Nephron progenitor cell (in vitro differentiated cells): ENCODE data around the gene ZNF793.

Source experiments
- DNase-seq: peaks from one replicate; pipeline ENCODE4 v3.0.0; 2021
- H3K27ac Mint-ChIP-seq: 2 replicates; pipeline ENCODE4 v1.8.0; 2021; ENCODE audit warnings: mild to moderate bottlenecking, moderate library complexity, mixed read lengths
- H3K27me3 Mint-ChIP-seq: 2 replicates; pipeline ENCODE4 v1.8.0; 2021; ENCODE audit warnings: mild to moderate bottlenecking, low read depth, mixed read lengths; ENCODE audit not compliant: poor library complexity
- H3K36me3 Mint-ChIP-seq: 2 replicates; pipeline ENCODE4 v1.8.0; 2021; ENCODE audit warnings: low read depth, mixed read lengths
- H3K4me1 Mint-ChIP-seq: 2 replicates; pipeline ENCODE4 v1.8.0; 2021; ENCODE audit warnings: mixed read lengths
- H3K4me3 Mint-ChIP-seq: 2 replicates; pipeline ENCODE4 v1.8.0; 2021; ENCODE audit warnings: mild to moderate bottlenecking, moderate library complexity, mixed read lengths
- H3K9me3 Mint-ChIP-seq: 2 replicates; pipeline ENCODE4 v1.8.0; 2021; ENCODE audit warnings: mild to moderate bottlenecking, moderate library complexity, mixed read lengths
- CTCF ChIP-seq: fragments of 200-600 bp; sonication (generic); IDR thresholded peaks from 2 replicates; pipeline ENCODE4 v1.5.0; 2021; ENCODE audit warnings: antibody characterized with exemption

ZNF793 gene

DNA sequence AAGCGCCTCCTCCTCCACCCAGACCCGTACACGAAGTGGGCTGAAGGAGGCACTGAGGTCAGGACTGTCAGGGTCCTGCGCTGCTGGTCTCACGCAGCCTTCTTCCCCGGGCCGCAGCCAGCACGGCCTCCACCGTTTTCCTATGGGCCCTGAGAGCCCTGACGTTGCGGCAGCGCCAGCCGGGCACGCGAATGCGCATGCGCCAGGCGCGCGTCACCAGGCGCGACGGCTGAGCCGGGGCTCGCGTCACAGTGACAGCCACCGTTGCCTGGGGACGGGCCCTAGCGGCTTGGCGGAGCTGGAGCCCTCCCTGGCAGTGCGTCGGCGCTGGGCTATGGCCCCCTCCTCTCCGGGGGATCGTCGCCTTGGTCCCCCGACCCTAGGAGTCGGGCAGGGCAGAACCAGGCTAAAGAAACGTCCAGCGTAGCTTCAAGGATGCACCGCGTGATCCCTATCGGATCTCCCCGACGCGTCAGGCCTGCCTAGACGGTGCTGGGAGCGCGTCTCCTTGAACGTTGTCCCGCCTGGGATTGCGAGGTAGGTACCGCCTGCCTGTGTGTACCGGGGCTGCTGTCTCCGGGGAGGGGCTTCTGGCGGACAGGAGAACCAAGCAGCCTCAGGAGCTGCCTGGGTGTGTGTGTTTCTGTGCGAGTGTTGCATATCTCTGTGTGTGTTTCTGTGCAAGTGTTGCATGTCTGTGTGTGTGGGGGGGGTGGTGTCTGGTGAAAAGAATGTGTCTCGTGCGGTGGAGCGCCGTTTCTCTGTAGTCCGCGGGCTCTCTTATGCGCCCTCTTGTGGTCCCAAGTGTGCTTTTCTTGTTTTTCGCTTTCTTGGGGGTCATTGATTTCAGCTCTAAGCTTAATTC is 44.6 kb downstream of the ZNF793 start:
- H3K4me3 Mint-ChIP-seq, result no peak overlapping the region
- H3K4me1 Mint-ChIP-seq, result no peaks in the 10 kb centered on the region
- H3K36me3 Mint-ChIP-seq, result peaks cover 70% of the 10 kb centered on the region
- H3K27ac Mint-ChIP-seq, result no peak overlapping the region
- no peaks in the 10 kb centered on the region for H3K27me3 Mint-ChIP-seq
- no peak for DNase-seq
- no peak for TF ChIP-seq CTCF
- peaks cover 90% of the 10 kb centered on the region for H3K9me3 Mint-ChIP-seq

GRCh38 chr19:37563518-37563917 is 56.8 kb downstream of the ZNF793 start:
- Mint-ChIP-seq H3K27ac (no peak overlapping the region), H3K27me3 (peaks cover 2% of the 10 kb centered on the region), H3K4me3 (no peak overlapping the region), H3K9me3 (peaks cover 46% of the 10 kb centered on the region), H3K36me3 (peaks cover 94% of the 10 kb centered on the region), H3K4me1 (no peaks in the 10 kb centered on the region)
- no peak for DNase-seq
- no peak for TF ChIP-seq CTCF

- no peak for DNase-seq
- no peaks in the 10 kb centered on the region for H3K27me3 Mint-ChIP-seq
- H3K4me1 Mint-ChIP-seq, result no peaks in the 10 kb centered on the region
- peaks cover 94% of the 10 kb centered on the region for H3K36me3 Mint-ChIP-seq
- H3K27ac Mint-ChIP-seq, result no peak overlapping the region
- no peak overlapping the region for H3K4me3 Mint-ChIP-seq
- TF ChIP-seq CTCF, result no peak
- H3K9me3 Mint-ChIP-seq, result peaks cover 33% of the 10 kb centered on the region
Measured at GRCh38 chr19:37564624-37565369, 58.1 kb downstream of the ZNF793 start.

DNA sequence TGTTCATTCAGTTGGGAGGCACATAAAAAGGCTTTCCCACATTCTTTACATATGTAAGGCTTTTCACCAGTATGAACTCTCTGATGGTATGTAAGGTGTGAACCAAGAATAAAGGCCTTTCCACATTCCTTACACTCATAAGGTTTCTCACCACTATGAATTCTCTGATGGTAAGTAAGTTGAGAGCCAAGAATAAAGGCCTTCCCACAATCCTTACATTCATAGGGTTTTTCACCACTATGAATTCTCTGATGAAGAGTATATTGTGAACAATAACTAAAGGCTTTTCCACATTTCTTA is 58.6 kb downstream of the ZNF793 start:
- no peak overlapping the region for H3K27ac Mint-ChIP-seq
- H3K36me3 Mint-ChIP-seq, result peaks cover 97% of the 10 kb centered on the region
- no peaks in the 10 kb centered on the region for H3K27me3 Mint-ChIP-seq
- DNase-seq, result no peak
- no peak for TF ChIP-seq CTCF
- peaks cover 30% of the 10 kb centered on the region for H3K9me3 Mint-ChIP-seq
- H3K4me3 Mint-ChIP-seq, result no peak overlapping the region
- no peaks in the 10 kb centered on the region for H3K4me1 Mint-ChIP-seq

DNA sequence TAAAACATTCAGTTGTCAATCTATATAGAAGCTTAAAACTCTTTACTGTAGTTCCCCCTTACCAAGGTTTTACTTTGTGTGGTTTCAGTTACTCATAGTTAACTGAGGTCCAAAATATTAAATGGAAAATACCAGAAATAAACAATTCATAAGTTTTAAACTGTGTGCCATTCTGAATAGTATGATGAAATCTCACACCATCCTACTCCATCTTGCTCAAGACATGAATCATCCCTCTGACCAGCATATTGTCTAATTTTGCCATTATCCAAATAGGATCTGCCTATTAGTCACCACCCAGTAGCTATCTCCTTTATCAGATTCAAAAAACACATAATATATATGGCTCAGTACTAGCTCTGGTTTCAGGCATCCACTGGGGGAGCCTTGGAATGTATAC is 65.5 kb downstream of the ZNF793 start:
- H3K36me3 Mint-ChIP-seq, result peaks cover 38% of the 10 kb centered on the region
- TF ChIP-seq CTCF, result no peak
- no peaks in the 10 kb centered on the region for H3K9me3 Mint-ChIP-seq
- no peaks in the 10 kb centered on the region for H3K27me3 Mint-ChIP-seq
- H3K27ac Mint-ChIP-seq, result no peak overlapping the region
- no peaks in the 10 kb centered on the region for H3K4me1 Mint-ChIP-seq
- H3K4me3 Mint-ChIP-seq, result no peak overlapping the region
- DNase-seq, result no peak
